GM12873 (cell line): ENCODE measurements around the gene EXOC3.

Experiments
- TF ChIP-seq, protein P1 (sequence below): IDR thresholded peaks from 2 replicates; pipeline ENCODE4 v1.5.1; 2012; ENCODE audit warnings: low read depth, mild to moderate bottlenecking, moderate library complexity, low read length, control low read depth; ENCODE audit not compliant: insufficient read depth; ENCODE audit errors: missing control alignments

Gene EXOC3

DNA sequence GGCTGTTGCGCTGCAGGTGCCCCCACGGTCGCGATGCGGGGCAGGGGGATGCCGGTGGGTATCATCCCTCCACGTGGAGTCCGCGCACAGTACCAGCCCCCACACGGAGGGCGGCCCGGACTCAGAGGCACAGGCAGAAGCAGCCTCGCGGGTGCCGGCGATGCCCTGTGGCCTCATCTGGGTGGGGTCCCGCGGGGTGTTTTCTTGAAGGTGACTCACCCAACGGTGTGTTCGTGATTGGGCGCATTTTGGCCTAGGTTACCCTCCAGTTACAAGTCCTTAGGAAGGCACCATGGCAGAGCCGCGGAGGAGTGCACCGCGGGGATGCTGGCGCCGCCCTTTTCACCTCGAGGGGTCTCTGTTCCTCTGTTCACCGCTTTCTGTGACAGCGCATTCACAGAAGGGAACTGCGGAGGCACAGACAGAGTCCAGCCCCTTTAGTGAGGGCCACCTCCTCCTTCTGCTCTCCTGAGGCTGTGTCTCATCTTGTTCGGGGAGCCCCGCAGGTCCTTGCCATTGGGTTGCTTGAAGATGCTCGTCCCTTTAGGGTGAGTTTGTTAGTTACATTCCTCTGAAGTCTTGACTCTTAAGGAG, 21.6 kb upstream of the EXOC3 start:
- TF ChIP-seq, protein P1, sequence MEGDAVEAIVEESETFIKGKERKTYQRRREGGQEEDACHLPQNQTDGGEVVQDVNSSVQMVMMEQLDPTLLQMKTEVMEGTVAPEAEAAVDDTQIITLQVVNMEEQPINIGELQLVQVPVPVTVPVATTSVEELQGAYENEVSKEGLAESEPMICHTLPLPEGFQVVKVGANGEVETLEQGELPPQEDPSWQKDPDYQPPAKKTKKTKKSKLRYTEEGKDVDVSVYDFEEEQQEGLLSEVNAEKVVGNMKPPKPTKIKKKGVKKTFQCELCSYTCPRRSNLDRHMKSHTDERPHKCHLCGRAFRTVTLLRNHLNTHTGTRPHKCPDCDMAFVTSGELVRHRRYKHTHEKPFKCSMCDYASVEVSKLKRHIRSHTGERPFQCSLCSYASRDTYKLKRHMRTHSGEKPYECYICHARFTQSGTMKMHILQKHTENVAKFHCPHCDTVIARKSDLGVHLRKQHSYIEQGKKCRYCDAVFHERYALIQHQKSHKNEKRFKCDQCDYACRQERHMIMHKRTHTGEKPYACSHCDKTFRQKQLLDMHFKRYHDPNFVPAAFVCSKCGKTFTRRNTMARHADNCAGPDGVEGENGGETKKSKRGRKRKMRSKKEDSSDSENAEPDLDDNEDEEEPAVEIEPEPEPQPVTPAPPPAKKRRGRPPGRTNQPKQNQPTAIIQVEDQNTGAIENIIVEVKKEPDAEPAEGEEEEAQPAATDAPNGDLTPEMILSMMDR = no peak

DNA sequence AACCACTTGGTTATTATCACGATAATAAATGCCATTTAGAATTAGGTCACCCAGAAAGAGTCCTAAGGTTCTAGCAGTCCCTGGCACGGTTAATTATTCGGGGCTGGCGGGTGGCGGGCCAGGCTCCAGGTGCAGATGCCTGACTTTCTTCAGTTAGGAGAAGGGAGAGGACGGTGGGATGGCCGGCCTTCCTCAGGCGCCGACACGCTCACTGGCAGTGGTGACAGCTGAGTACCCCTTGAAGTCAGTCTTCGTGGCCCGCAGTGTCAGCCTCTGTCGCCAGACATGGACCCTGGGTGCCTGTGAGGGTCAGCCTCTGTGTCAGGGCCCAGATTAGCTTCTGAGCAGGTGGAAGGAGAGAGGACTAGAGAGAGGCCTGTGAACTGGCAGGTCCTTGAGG, 21.1 kb upstream of the EXOC3 start:
- TF ChIP-seq, protein P1 = no peak

DNA sequence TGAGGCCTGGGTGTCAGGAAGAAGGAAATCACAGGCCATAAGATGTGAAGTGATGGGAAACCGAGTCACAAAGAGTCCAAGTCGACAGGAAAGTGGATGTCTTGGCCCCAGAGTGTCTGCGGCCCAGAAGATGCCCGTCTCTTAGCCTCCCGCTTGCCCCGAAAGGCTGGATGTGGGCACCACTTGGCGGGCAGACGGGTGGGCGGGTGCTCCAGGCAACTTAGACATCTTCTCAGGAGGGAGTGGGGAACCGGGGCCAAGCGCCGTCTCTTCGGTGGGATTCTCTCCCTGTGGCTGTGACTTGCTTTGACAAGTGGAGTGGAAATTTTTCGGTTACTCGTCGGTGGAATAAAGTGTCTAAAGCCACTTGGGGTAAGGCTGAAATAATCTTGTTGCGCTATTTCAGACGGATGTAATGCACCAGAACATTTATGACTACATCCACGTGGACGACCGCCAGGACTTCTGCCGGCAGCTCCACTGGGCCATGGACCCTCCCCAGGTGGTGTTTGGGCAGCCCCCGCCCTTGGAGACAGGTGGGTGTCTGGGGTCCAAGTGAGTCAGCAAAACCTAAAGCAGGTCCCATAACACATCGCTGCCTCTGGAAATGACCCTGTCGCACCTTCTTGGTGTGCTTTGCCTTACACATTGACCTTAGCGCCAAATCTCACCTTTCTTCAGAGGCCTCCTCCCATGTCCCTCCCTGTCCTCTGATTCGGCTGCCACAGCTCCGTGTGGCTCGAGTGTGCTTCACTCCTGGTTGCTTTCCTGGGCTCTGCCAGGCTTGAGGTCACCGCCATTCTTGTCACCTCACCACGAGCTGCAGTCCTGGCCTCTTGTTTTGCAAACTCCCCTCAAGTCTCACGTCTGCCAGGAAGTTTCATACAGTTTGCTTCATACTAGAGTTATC, 20.4 kb upstream of the EXOC3 start:
- TF ChIP-seq, protein P1 = no peak

DNA sequence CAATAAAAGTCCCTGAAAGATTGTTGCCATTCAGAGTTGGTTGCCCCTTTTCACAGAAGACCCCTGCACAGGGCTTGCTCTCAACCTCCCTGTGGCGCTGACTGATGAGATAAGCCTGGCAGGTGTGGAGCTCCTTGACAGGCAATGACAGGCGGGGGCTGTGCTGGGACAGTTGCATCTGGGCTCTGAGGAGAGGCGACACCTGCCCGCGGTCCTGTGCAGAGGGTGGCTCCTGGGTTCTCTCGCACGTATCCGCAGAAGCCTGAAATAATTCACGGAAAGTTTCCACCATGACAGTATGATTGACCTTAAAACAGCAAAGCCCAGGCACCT, 19.8 kb upstream of the EXOC3 start:
- TF ChIP-seq, protein P1 = no peak

DNA sequence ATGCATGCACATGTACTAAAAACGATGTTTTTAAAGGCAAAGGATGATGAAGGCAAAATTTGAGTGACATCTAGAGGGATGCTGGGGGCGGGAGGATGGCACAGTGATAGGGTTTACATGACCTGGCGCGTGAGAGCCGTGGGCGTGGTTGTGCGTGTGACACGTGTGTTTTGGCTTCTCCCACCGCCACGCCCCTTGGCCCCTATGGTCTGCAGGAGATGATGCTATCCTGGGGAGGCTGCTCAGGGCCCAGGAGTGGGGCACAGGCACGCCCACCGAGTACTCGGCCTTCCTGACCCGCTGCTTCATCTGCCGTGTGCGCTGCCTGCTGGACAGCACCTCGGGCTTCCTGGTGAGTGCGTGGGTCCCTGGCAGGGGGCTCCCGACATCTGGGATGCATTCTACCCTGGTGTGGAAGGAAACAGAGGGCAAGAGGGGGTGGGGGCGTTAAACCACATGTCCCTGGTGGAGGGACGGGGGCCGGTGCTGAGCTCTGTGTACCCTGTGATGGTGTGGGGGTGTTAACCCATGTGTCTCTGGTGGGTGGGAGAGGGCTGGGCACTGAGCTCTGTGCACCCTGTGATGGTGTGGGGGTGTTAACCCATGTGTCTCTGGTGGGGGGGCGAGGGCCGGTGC, 19.2 kb upstream of the EXOC3 start:
- TF ChIP-seq, protein P1 = no peak

DNA sequence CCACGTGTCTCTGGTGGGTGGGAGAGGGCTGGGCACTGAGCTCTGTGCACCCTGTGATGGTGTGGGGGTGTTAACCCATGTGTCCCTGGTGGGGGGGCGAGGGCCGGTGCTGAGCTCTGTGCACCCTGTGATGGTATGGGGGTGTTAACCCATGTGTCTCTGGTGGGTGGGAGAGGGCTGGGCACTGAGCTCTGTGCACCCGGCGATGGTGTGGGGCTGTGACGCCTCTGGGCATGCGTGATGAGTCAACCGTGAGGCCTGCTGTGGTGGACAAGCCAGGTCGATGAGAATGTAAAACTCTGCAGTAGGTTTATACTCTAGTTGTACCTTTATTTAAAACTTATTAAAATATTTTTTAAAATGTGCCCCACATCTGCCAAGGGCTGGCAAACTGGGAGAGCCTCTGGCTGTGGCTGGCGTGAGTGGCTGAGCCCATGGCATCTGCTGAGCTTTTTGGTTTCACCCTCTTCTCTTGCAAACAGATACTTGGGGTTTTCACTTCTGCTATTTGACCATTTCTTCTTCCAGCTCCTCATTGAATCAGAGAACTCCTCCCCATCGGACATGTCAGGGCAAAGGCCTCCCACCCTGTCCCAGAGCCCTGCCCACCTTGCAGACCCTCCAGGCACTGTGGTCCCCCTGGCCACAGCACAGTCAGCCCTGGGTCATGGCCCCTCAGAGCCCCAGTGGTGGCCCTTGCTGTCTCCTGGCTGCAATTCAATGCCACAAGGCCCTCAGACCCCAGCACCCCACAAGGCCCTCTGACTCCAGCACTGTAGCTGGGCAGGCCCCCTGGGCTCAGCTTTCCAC, 18.5 kb upstream of the EXOC3 start:
- TF ChIP-seq, protein P1 = no peak

DNA sequence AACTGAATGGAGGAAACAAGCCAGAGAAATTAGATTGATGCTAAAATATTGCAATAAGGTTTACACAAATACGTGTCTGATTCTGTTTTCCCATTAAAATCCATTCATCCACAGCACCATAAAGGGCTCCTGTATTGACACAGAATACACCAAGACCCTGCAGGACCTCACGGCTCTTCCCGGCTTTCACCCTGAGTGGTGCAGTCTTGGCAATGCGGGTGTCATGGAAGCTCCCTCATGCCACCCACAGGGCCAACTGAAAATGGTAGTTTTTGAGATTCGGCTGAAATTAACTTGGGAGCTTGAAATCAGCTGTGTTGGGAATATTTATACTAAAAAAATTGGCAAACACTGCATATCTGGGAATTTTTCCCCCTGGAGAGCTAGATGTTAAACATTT, 17.3 kb upstream of the EXOC3 start:
- TF ChIP-seq, protein P1 = peak; percentile 5
